K562 (cell line): ENCODE results near the gene AGL. TPM values are rescaled to one million over a fixed set of nuclear protein-coding genes. Genes with fewer than 3 reads are reported as not detected.

Source experiments
- ATAC-seq: fragments of 200-7000 bp; cut with Tn5 transposase; 3 replicates; pipeline ENCODE4 v1.9.1; 2020; ENCODE audit warnings: moderate library complexity
- BruUV-seq: library from RNA; stranded (reverse); fragments of 400-500 nt; replicated peaks from 2 replicates; lab custom pipeline; 2021; lab: Mats Ljungman, UMichigan
- CTCF ChIA-PET: fragments of 300-600 bp; formaldehyde crosslinking; extraction: SDS; loops from one replicate; lab custom pipeline; 2021; ENCODE audit warnings: low intra/inter-chr PET ratio; lab: Yijun Ruan, JAX
- POLR2A ChIA-PET: fragments of 300-600, 350-650 bp; sonication (Branson Sonifier 250); formaldehyde crosslinking; extraction: SDS; loops from one replicate; lab custom pipeline; 2021; ENCODE audit warnings: antibody characterized with exemption, inconsistent platforms; lab: Yijun Ruan, JAX
- DNase-seq, 4 experiments: peaks; one replicate each; pipeline versions ENCODE4 v3.0.0 to v3.0.0-alpha.2; 2011 to 2018; ENCODE audit warnings: low spot score in 3 of 4, mixed read lengths in 3 of 4; ENCODE audit errors: extremely low read depth in 1 of 4
- FAIRE-seq: peaks from 2 replicates; lab custom pipeline; 2011; peaks lifted over from hg19 to GRCh38; lab: Jason Lieb, UNC
- H2AFZ ChIP-seq: 2 replicates; pipeline ENCODE4 v1.6.0; 2011; ENCODE audit warnings: low read depth, low read length, control low read depth, inconsistent platforms
- H3K27ac ChIP-seq: fragments of 200-600 bp; 3 replicates; pipeline ENCODE4 v1.8.0; 2011; ENCODE audit warnings: low read depth, mild to moderate bottlenecking, control low read depth, inconsistent platforms, low read length, moderate library complexity, mixed read lengths; ENCODE audit errors: extremely low read depth
- H3K27me3 ChIP-seq, 2 experiments: fragments of 300-600 bp in 1 of 2; 2 replicates in 1 of 2; 3 replicates in 1 of 2; pipeline versions ENCODE4 v1.6.0 to v1.8.0; 2011; ENCODE audit warnings: inconsistent platforms in 2 of 2, low read length in 2 of 2, mild to moderate bottlenecking in 1 of 2, mixed read lengths in 1 of 2, moderate library complexity in 1 of 2; ENCODE audit not compliant: control insufficient read depth in 2 of 2, insufficient read depth in 2 of 2
- H3K36me3 ChIP-seq: fragments of 300-600 bp; 3 replicates; pipeline ENCODE4 v1.8.0; 2011; ENCODE audit warnings: mild to moderate bottlenecking, low read length, inconsistent platforms; ENCODE audit not compliant: control insufficient read depth, insufficient read depth
- H3K4me1 ChIP-seq, 2 experiments: fragments of 200-600 bp in 1 of 2; replicated peaks in 1 of 2; 2 replicates in 1 of 2; 3 replicates in 1 of 2; pipeline versions ENCODE4 v1.5.1 to v1.8.0; 2011; ENCODE audit warnings: inconsistent platforms in 2 of 2, low read length in 2 of 2, mild to moderate bottlenecking in 1 of 2, mixed read lengths in 1 of 2, moderate library complexity in 1 of 2; ENCODE audit not compliant: control insufficient read depth in 2 of 2, insufficient read depth in 2 of 2
- H3K4me2 ChIP-seq: 2 replicates; pipeline ENCODE4 v1.6.1; 2011; ENCODE audit warnings: low read length, control low read depth, inconsistent platforms, mixed read lengths; ENCODE audit not compliant: insufficient read depth
- H3K4me3 ChIP-seq: fragments of 200-600 bp; sonication (generic), shearing (Covaris generic); 2 replicates; pipeline ENCODE4 v1.5.1; 2016; ENCODE audit warnings: control low read depth, inconsistent platforms
- H3K79me2 ChIP-seq: fragments of 200-600 bp; 3 replicates; pipeline ENCODE4 v1.8.0; 2011; ENCODE audit warnings: low read length, inconsistent platforms; ENCODE audit not compliant: control insufficient read depth, insufficient read depth
- H3K9ac ChIP-seq, 2 experiments: 2 replicates each; pipeline versions ENCODE4 v1.6.0 to v1.6.1; 2011; ENCODE audit warnings: low read depth in 2 of 2, low read length in 2 of 2, control low read depth in 1 of 2, inconsistent platforms in 1 of 2, mild to moderate bottlenecking in 1 of 2, mixed read lengths in 1 of 2; ENCODE audit not compliant: insufficient read depth in 1 of 2
- H3K9me1 ChIP-seq: one replicate; pipeline ENCODE4 v1.6.0; 2011; ENCODE audit warnings: inconsistent platforms, mild to moderate bottlenecking, low read length, moderate library complexity; ENCODE audit not compliant: control insufficient read depth, insufficient read depth
- H3K9me3 ChIP-seq: replicated peaks from 2 replicates; pipeline ENCODE4 v1.5.1; 2011; ENCODE audit warnings: low read depth, low read length, inconsistent platforms; ENCODE audit not compliant: control insufficient read depth, insufficient read depth
- H4K20me1 ChIP-seq: replicated peaks from 2 replicates; pipeline ENCODE4 v1.6.1; 2011; ENCODE audit warnings: low read length, inconsistent platforms, mixed read lengths; ENCODE audit not compliant: control insufficient read depth, insufficient read depth
- ATF6 ChIP-seq: sonication (generic); formaldehyde crosslinking; IDR thresholded peaks from 2 replicates; pipeline ENCODE4 v1.4.0; 2020; ENCODE audit warnings: mild to moderate bottlenecking, missing genetic modification reagents
- CREM ChIP-seq: IDR thresholded peaks from 2 replicates; pipeline ENCODE4 v1.6.1; 2014; ENCODE audit warnings: antibody characterized with exemption, low read depth
- EP400 ChIP-seq: fragments of 450-650 bp; IDR thresholded peaks from 2 replicates; pipeline ENCODE4 v1.6.1; 2017; ENCODE audit warnings: antibody characterized with exemption, mild to moderate bottlenecking, moderate library complexity
- LCOR ChIP-seq: sonication (generic); formaldehyde crosslinking; IDR thresholded peaks from 2 replicates; pipeline ENCODE4 v1.8.0; 2022; ENCODE audit warnings: mild to moderate bottlenecking, missing genetic modification reagents
- MCM3 ChIP-seq: fragments of 450-650 bp; IDR thresholded peaks from 2 replicates; pipeline ENCODE4 v1.6.1; 2016
- OTX1 ChIP-seq: fragments of 450-650 bp; formaldehyde crosslinking; IDR thresholded peaks from 2 replicates; pipeline ENCODE4 v1.4.0; 2022; ENCODE audit warnings: mild to moderate bottlenecking
- PKNOX1 ChIP-seq: fragments of 450-650 bp; IDR thresholded peaks from 2 replicates; pipeline ENCODE4 v1.6.1; 2016
- SMARCC2 ChIP-seq: fragments of 450-650 bp; IDR thresholded peaks from 2 replicates; pipeline ENCODE4 v1.6.1; 2017; ENCODE audit warnings: antibody characterized with exemption, moderate library complexity, mild to moderate bottlenecking, low read depth
- SMARCE1 ChIP-seq: fragments of 450-650 bp; IDR thresholded peaks from 2 replicates; pipeline ENCODE4 v1.7.1; 2016; ENCODE audit warnings: mild to moderate bottlenecking
- ZBTB5 ChIP-seq: fragments of 450-650 bp; IDR thresholded peaks from 2 replicates; pipeline ENCODE4 v1.6.1; 2017; ENCODE audit warnings: antibody characterized with exemption
- WGBS: fragments of 100-300 bp; shearing (Covaris generic); methylation state at CpG from one replicate; pipeline ENCODE4 v1.1.6; 2016; ENCODE audit warnings: low coverage, mixed read lengths; ENCODE audit not compliant: insufficient coverage; ENCODE audit errors: missing lambda C conversion rate; 5-methylcytosine and 5-hydroxymethylcytosine counted together
- in situ Hi-C: fragments of 300-500 bp; cut with MboI; formaldehyde crosslinking; loops from 4 replicates; pipeline ENCODE4 v1.15.0; 2018; ENCODE audit warnings: inconsistent platforms, mixed read lengths
- intact Hi-C: fragments of 100-400 bp; cut with micrococcal nuclease; formaldehyde crosslinking; loops from 2 replicates; pipeline ENCODE4 v1.14.2; 2022
- polyA plus RNA-seq, 8 experiments: library from polyadenylated mRNA; depleted of rRNA in 4 of 8; stranded (reverse) in 5 of 8; unstranded in 3 of 8; fragments of >200 nt; fragmentation: Nextera tagmentation in 2 of 8; fragmentation: Illumina TruSeq in 1 of 8; extraction: Ambion mirVana in 2 of 8; extraction: Trizol in 1 of 8; gene quantifications; 2 replicates each; pipeline versions ENCODE4 v1.2.1 to v1.2.3, GENCODE V29; 2011 to 2014; ENCODE audit warnings: inconsistent platforms in 1 of 8, missing spikeins in 1 of 8
- total RNA-seq, 7 experiments: library from RNA; depleted of rRNA in 6 of 7; stranded (reverse); fragments of >200 nt in 6 of 7; fragmentation: Illumina TruSeq in 2 of 7; extraction: Trizol in 2 of 7; gene quantifications; 2 replicates each; pipeline versions ENCODE4 v1.2.1 to v1.2.3, GENCODE V29; 2011 to 2021; ENCODE audit warnings: low replicate concordance in 1 of 7
- TF ChIP-seq, protein P1 (sequence below): sonication (generic); formaldehyde crosslinking; IDR thresholded peaks from 2 replicates; pipeline ENCODE4 v1.8.1; 2023; ENCODE audit warnings: missing genetic modification reagents, mild to moderate bottlenecking, borderline replicate concordance

AGL gene
- total and polyA plus RNA-seq, 9 of the 15 experiments (the other 6 are each of a cell fraction or from before 2014, with no cell fraction given) = 6.3 to 20.4 (median 12.4) TPM

GRCh38 chr1:99850459-99851291 is 514 bp downstream of the AGL start:
- Histone ChIP-seq H2AFZ (peak overlapping the region; percentile 94), H3K79me2 (peaks cover 22% of the 10 kb centered on the region), H3K27me3 (no peaks in the 10 kb centered on the region), H4K20me1 (no peaks in the 10 kb centered on the region), H3K4me2 (peak overlapping the region; percentile 89), H3K27ac (peak overlapping the region; percentile 89), H3K9ac (peak overlapping the region; percentile 85 to 98), H3K9me3 (no peaks in the 10 kb centered on the region), H3K4me1 (peaks cover 7 to 12% of the 10 kb centered on the region in 2 experiments; a peak in 4 of 5 replicates), H3K9me1 (no peaks in the 10 kb centered on the region), H3K36me3 (peaks cover 12% of the 10 kb centered on the region; the same call in 2 of the 3 replicates), H3K4me3 (peak overlapping the region; percentile 92)
- BruUV-seq = TSS peak; percentile 62
- CTCF ChIA-PET = interaction anchor here (0.6 kb wide), 1 partner anchor 147 kb away, joined by 4 read pairs; no protein-coding TSS in a partner anchor
- intact Hi-C loops = no loop called here
- peak; percentile 39 for ATAC-seq
- POLR2A ChIA-PET = interaction anchor here (0.6 to 0.8 kb wide), 2 partner anchors 64 to 474 kb away, joined by 3 read pairs; no protein-coding TSS in a partner anchor
- WGBS = under 1% methylated on average over 15 of the region's 15 CpGs
- in situ Hi-C loops = no loop called here
- FAIRE-seq = peak; percentile 71
- DNase-seq = peak in 1 of 4 experiments; percentile 15
- TF ChIP-seq ZBTB5 = no peak
- no peak for TF ChIP-seq MCM3
- peak; percentile 11; the same call in 1 of the 2 replicates for TF ChIP-seq LCOR (CRISPR knock-in tag)
- no peak for TF ChIP-seq EP400
- peak; percentile 48; the same call in 1 of the 2 replicates for TF ChIP-seq SMARCC2
- no peak for TF ChIP-seq CREM
- TF ChIP-seq SMARCE1 = 0 out of 2 replicates have a peak, but pooled peaks have one; percentile 46
- TF ChIP-seq OTX1 (CRISPR knock-in tag) = no peak
- 0 out of 2 replicates have a peak, but pooled peaks have one; percentile 2 for TF ChIP-seq ATF6 (CRISPR knock-in tag)
- no peak for TF ChIP-seq PKNOX1
- TF ChIP-seq, protein P1, sequence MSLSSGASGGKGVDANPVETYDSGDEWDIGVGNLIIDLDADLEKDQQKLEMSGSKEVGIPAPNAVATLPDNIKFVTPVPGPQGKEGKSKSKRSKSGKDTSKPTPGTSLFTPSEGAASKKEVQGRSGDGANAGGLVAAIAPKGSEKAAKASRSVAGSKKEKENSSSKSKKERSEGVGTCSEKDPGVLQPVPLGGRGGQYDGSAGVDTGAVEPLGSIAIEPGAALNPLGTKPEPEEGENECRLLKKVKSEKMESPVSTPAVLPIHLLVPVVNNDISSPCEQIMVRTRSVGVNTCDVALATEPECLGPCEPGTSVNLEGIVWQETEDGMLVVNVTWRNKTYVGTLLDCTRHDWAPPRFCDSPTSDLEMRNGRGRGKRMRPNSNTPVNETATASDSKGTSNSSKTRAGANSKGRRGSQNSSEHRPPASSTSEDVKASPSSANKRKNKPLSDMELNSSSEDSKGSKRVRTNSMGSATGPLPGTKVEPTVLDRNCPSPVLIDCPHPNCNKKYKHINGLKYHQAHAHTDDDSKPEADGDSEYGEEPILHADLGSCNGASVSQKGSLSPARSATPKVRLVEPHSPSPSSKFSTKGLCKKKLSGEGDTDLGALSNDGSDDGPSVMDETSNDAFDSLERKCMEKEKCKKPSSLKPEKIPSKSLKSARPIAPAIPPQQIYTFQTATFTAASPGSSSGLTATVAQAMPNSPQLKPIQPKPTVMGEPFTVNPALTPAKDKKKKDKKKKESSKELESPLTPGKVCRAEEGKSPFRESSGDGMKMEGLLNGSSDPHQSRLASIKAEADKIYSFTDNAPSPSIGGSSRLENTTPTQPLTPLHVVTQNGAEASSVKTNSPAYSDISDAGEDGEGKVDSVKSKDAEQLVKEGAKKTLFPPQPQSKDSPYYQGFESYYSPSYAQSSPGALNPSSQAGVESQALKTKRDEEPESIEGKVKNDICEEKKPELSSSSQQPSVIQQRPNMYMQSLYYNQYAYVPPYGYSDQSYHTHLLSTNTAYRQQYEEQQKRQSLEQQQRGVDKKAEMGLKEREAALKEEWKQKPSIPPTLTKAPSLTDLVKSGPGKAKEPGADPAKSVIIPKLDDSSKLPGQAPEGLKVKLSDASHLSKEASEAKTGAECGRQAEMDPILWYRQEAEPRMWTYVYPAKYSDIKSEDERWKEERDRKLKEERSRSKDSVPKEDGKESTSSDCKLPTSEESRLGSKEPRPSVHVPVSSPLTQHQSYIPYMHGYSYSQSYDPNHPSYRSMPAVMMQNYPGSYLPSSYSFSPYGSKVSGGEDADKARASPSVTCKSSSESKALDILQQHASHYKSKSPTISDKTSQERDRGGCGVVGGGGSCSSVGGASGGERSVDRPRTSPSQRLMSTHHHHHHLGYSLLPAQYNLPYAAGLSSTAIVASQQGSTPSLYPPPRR (CRISPR knock-in tag) = no peak
